Activated T-cell treated with anti-CD3 and anti-CD28 coated beads for 48 hours (primary cell): ENCODE measurements around the gene SSBP1.
"Not testable (repeated sequence)": the region's sequence is repeated elsewhere in the genome, so short reads cannot be mapped to it uniquely, and the experiment has no call there.

Experiments used
- DNase-seq: peaks from one replicate; pipeline ENCODE4 v3.0.0-alpha.2; 2020; ENCODE audit warnings: low read depth

SSBP1 gene

DNA sequence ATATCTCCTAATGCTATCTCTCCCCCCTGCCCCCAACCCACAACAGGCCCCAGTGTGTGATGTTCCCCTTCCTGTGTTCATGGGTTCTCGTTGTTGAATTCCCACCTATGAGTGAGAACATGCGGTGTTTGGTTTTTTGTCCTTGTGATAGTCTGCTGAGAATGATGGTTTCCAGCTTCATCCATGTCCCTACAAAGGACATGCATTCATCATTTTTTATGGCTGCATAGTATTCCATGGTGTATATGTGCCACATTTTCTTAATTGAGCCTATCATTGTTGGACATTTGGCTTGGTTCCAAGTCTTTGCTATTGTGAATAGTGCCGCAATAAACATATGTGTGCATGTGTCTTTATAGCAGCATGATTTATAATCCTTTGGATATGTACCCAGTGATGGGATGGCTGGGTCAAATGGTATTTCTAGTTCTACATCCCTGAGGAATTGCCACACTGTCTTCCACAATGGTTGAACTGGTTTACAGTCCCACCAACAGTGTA is 32.0 kb downstream of the SSBP1 start:
- not testable (repeated sequence) for DNase-seq

GRCh38 chr7:141776374-141776773 is 38.2 kb downstream of the SSBP1 start, which contains the start of gene TAS2R4:
Gene TAS2R4 (plus strand): TSS chr7:141776674. CDS start chr7:141778489, 1,815 bp downstream.
- no peak for DNase-seq

DNA sequence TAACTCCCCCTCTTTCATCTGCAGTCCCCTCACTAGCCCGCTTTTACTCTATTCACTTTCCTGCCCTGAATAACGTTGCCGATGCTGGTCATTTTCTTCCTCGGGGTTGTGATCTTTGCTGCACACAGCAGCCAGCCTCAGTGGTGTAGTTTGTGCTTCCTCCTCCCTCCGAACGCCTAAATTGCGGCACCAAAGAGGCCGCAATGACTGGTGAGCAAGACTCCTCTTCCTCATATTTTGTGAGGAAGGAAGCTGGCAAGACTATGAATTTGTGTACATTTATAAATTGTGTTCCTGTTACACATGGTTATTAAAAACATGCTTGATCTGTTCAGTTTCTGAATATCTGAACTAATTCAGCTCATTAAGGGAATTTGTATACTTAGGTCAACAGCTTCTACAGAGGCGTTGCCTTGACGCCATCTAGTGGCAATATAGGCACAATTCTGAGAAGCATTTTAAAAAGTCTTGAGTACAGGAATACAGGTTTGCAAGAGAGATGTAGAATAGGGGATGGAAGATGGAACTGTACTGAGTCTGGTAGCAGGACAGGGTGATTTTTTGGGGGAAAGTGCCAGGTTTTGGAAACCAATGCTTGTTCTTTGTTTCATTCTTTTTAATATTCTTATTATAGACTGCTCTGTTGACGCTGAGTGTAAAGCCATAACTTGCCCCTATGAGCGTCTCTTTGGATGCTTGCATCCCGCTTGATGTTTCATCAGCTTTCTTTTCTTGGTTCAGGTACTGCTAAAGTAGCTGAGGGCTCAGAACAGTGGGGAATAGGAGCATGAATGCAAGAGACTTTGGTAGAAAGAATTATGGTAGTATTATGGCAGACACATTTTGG is 47.8 kb downstream of the SSBP1 start:
- no peak for DNase-seq

DNA sequence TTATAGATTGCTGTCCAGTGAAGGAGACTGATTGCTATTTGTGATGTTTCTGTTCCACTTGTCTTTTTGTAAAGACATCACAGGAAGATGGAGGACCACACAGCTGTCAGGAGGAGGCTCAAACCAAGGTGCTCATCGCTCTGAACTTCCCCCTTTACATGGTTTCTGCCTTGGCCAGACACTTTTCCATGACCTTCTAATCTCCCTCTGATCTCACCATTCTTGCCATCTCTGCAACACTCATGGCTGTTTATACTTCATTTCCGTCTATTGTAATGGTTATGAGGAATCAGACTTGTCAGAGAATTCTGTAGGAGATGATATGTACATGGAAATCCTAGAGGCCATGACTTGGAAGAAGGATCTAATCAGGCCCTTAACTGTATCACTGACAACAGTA is 50.1 kb downstream of the SSBP1 start:
- no peak for DNase-seq

DNA sequence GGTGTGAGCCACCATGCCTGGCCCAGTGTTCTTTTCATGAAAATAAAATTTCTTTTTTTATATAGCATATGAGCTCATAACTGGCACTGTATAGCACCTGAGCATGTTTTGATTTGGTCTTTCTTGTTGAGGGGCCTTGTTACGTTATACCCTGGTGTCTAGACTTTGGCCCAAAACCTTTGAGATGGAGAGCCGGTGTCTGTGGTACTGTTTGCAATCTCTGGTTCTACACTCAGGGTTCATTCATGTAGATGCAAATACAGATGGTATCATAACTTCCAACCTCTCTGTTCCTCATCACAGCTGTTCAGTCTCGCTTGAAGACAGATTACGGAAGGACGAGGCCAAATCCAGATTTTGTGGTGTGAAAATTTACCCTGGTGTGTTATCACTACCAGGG is 51.8 kb downstream of the SSBP1 start, which contains the start of gene TAS2R5:
Gene TAS2R5 (plus strand): TSS at position 301 of the 400 bp plus-strand sequence. CDS start 145 bp downstream, outside the sequence.
- no peak for DNase-seq

DNA sequence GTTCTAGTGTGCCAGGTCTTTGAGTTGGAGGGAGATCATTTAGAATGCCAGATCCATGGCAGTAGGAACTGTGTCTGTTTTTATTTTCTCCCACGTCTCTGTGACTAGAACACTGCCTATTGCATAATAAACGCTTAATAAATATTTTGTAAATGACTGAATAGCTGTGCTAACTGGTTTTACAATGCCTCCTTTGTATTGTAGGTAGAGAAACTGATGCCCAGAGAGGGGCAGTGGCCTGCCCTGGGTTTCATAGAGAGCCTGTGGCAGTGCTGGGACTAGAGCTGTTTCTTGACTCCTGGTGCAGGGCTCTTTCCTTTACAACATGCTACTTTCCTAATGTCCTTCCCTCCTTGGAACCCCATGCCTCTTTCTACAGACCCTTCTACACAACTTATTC is 54.4 kb downstream of the SSBP1 start:
- no peak for DNase-seq
